ENCODE results near the gene QSER1.

The QSER1 gene

DNA sequence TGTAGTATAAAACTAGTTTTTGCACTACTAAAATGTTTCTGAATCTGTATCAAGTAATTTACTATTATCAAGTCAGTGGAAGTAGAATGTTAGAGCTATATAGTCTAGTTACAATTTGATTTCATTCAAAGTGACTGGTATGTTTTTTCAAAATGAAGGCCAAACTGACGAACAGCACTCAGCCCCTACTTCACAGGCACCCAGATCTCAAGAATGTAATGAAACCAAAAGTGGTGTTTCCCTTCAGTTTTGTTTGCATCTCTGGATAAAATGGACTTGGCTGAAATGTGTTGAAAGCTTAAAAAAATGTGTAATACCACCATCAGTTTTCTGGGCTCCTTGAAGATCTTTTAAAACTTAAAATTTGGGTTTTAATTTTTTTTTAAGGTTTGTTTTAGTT lies 46.4 kb downstream of the QSER1 start:
- Histone ChIP-seq H3K27me3 (ENCODE audit: insufficient read depth, poor library complexity, severe bottlenecking) (no peaks in the 10 kb centered on the region), H3K27ac (replicated peaks) (no peak overlapping the region), H3K4me3 (replicated peaks; ENCODE audit: insufficient read depth, low read length) (no peak overlapping the region)
- TF ChIP-seq GABPA (IDR thresholded peaks at IDR 0.05; ENCODE audit: low read depth) (no peak), POLR2AphosphoS5 (IDR thresholded peaks at IDR 0.05; ENCODE audit: low read depth) (no peak), SPI1 (IDR thresholded peaks at IDR 0.05; ENCODE audit: borderline replicate concordance, low read depth) (no peak), CTCF (IDR thresholded peaks at IDR 0.05; ENCODE audit: insufficient read depth, low read length) (no peak)
- TF ChIP-seq, protein P1, sequence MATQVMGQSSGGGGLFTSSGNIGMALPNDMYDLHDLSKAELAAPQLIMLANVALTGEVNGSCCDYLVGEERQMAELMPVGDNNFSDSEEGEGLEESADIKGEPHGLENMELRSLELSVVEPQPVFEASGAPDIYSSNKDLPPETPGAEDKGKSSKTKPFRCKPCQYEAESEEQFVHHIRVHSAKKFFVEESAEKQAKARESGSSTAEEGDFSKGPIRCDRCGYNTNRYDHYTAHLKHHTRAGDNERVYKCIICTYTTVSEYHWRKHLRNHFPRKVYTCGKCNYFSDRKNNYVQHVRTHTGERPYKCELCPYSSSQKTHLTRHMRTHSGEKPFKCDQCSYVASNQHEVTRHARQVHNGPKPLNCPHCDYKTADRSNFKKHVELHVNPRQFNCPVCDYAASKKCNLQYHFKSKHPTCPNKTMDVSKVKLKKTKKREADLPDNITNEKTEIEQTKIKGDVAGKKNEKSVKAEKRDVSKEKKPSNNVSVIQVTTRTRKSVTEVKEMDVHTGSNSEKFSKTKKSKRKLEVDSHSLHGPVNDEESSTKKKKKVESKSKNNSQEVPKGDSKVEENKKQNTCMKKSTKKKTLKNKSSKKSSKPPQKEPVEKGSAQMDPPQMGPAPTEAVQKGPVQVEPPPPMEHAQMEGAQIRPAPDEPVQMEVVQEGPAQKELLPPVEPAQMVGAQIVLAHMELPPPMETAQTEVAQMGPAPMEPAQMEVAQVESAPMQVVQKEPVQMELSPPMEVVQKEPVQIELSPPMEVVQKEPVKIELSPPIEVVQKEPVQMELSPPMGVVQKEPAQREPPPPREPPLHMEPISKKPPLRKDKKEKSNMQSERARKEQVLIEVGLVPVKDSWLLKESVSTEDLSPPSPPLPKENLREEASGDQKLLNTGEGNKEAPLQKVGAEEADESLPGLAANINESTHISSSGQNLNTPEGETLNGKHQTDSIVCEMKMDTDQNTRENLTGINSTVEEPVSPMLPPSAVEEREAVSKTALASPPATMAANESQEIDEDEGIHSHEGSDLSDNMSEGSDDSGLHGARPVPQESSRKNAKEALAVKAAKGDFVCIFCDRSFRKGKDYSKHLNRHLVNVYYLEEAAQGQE (IDR thresholded peaks at IDR 0.05; ENCODE audit: insufficient replicate concordance, low read depth): no peak
- DNase-seq (ENCODE audit: low read depth in 1 of 2, low spot score in 1 of 2): no peak

DNA sequence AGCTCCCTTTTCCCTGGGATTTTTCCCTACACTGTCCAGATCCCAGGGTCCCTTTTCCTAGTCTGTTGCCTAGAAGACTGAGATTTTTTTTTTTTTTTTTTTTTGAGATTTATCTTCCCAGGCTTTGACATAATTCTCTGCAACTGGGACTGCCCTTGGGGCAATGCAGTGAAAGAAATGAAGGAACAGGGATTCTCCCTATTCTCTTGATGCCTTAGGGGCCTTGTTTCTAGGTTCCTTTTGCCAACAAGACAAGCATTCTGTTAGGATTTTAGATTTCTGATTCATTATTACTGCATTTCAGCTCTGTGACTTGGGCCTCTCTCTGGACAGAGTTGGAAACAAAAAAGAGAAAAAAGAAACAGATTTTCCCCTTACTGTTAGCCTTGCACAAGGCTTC lies 47.3 kb downstream of the QSER1 start:
- TF ChIP-seq POLR2AphosphoS5 (IDR thresholded peaks at IDR 0.05; ENCODE audit: low read depth): no peak
- no peak for TF ChIP-seq SPI1 (IDR thresholded peaks at IDR 0.05; ENCODE audit: borderline replicate concordance, low read depth)
- no peak for TF ChIP-seq CTCF (IDR thresholded peaks at IDR 0.05; ENCODE audit: insufficient read depth, low read length)
- TF ChIP-seq, protein P1 (IDR thresholded peaks at IDR 0.05; ENCODE audit: insufficient replicate concordance, low read depth): no peak
- TF ChIP-seq GABPA (IDR thresholded peaks at IDR 0.05; ENCODE audit: low read depth): no peak

DNA sequence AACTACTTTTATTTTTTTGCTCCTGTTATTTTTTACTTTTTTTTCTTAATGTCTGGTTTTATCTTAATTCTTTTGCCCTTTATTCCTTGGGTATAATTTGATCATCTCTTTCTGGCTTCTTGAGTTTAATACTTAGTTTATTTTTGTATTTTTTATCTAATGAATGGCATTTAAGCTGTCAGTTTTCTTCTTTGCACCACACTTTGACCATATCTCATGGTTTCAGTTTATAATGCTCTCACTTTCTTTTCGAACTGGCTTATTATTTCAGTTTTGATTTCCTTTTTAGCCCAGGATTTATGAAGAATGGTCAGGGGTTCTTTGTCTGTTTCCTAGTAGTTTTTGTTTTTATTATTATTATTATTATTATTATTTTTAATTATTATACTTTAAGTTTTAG lies 48.3 kb downstream of the QSER1 start:
- no peak for TF ChIP-seq POLR2AphosphoS5 (IDR thresholded peaks at IDR 0.05; ENCODE audit: low read depth)
- TF ChIP-seq GABPA (IDR thresholded peaks at IDR 0.05; ENCODE audit: low read depth): no peak
- TF ChIP-seq CTCF (IDR thresholded peaks at IDR 0.05; ENCODE audit: insufficient read depth, low read length): no peak
- TF ChIP-seq, protein P1 (IDR thresholded peaks at IDR 0.05; ENCODE audit: insufficient replicate concordance, low read depth): no peak
- no peak for TF ChIP-seq SPI1 (IDR thresholded peaks at IDR 0.05; ENCODE audit: borderline replicate concordance, low read depth)
- no peak overlapping the region for H3K4me3 ChIP-seq (replicated peaks; ENCODE audit: insufficient read depth, low read length)
- H3K27me3 ChIP-seq (ENCODE audit: insufficient read depth, poor library complexity, severe bottlenecking): no peaks in the 10 kb centered on the region
- DNase-seq (ENCODE audit: low read depth in 1 of 2, low spot score in 1 of 2): no peak
- H3K27ac ChIP-seq (replicated peaks): no peak overlapping the region

More for the DNA sequence above, 47.3 kb downstream of the QSER1 start:
- H3K4me3 ChIP-seq (replicated peaks; ENCODE audit: insufficient read depth, low read length): no peak overlapping the region
- DNase-seq (ENCODE audit: low read depth in 1 of 2, low spot score in 1 of 2): no peak
- no peak overlapping the region for H3K27ac ChIP-seq (replicated peaks)
- no peaks in the 10 kb centered on the region for H3K27me3 ChIP-seq (ENCODE audit: insufficient read depth, poor library complexity, severe bottlenecking)

All from HL-60 (cell line).